ENCODE results near the gene DNAJC5.

Gene DNAJC5

DNA sequence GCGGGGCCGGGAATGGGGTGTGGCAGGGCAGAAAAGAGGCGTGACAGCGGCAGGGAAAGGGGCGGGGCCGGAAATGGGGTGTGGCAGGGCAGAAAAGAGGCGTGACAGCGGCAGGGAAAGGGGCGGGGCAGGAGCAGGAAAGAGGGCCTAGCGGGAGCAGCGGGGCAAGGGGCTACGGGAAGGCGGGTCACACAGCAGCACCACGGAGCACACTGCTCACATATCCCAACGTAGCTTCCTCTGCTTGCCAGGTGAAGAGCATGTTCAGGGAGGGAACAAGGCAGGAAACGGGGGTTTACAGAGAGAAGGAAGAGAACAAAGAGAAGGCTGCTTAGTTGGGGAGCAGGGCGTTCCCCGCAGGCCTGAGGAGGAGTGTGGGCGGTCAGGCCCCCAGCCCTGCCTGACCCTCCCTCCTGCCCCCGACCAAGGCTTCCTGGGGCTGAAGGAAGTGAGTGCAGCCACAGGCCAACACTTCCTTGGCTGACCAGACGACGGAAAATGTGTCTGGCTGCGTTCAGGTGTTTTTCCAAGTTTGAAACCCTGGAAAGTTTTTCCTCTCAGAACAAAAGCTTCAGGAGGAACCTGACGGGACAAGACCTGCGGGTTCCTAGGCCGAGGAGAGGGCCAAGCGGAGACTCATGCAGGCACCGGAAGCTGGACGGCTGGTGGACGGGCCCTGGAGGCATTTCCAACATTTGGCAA is 47.5 kb downstream of the DNAJC5 start:
- FAIRE-seq: no peak

DNA sequence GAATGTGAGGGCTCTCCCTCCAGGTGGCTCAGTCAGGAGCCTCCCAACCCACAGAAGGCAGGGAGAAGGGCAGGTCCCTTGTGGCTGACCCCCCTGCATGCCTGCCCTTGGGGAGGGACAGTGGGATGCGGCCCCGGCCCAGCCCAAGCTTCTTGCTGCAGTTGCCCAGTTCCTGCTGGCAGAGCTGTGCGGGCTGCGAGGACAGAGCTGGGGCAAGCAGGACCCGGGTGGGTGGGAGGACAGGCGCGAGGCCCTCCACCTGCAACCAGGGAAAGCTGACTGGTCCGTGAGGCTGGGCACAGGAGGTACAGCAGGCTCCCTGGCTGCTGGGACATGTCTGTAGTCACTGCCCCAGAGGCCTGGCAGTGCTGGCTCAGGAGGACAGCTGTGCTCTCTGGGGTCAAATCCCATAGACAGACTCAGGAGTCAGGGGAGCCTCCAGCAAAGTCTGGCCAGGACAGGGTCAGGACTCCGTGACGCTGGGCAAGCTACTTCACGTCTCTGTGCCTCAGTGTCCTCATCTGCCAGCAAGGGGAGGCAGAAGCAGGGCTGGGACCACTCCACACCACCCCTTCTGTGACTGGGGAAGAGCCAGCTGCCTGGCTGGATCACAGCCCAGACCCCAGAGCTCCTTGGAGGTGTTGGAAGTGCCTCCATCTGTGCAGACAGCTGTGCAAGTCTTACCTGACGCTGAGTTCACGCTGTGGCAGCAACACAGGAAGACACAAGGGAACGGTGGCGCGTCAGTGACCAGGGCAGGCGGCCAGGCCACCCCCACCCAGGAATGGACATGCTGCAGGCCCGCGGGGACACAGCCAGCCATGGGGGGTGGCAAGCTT is 48.3 kb downstream of the DNAJC5 start:
- FAIRE-seq: no peak

DNA sequence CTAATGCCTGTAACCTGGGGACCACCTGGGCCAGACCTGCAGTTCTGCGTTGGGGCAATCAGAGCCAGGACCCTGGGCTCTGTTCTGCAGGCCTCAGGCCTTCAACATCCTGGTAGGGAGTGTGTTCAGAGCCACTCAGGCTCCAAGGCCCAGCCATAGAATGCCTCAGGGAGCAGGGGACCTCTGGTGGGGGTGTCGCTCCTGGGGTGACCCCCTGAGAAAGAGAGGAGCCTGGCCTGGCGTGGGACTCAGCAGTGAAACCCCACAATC is 48.8 kb downstream of the DNAJC5 start:
- FAIRE-seq: no peak

DNA sequence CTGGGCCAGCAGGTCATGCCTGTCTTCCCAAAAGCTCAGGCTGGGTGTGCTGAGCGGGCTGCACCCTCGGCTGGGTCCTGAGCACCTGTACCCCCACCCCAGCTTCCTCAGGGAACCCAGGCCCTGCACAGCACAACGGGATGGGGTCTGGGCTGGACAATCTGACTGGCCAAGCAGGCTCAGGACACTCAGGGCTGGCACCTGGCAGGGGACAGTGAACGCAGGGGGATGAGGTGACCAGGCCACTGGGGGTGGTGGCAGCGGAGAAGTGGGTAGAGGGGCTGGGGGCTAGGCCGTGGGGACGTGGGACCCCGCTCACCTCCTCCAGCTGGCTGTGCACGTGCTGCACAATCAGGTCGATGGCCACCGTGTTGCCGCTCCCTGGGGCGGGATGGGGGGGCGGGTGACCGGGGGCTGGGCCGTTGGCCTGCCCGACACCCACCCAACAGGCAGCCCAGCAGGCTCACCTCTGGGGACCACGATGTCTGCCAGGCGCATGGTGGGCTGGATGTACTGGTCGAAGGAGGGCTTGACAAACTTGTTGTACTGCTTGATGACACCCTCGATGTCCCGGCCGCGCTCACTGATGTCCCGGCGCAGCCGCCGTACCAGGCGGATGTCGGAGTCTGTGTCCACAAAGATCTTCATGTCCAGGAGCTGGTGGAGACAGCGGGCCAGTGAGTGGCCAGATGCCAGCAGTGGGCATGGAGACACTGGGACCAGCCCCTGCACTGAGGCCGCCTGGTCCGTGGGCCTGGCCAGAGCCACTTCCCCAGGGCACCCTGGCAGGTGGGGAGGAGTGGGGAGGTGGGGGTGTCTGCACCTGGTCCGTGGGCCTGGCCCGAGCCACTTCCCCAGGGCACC is 49.4 kb downstream of the DNAJC5 start:
- no peak for FAIRE-seq

DNA sequence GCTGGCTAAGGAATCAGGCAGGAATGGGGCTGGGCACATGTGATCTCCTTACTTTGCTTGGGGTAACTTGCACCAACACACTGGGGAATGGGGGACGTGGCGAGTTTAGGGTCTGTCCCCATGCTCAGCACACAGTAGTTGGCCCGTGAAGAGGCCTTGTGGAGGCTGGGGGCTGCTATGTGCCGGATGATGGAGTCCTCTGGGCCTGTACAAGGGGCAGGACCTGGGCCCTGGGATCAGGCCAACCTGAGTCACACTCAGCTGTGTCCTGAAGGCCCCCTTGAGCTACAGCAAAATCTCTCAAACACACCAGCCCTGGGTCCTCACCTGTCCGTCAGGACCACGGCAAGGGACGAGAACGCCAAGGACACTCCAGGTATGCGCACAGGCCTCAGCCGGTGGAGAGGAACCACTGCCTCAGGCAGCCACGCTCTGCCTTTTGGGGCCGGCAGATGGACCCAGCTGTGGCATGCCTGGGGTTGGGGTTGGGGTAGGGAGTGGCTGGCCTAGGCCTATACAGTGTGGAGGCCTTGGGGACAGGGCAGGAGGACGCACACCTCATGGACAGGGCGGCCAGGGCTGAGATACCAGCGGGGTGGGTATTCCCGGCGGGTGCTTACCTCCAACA is 50.2 kb downstream of the DNAJC5 start:
- FAIRE-seq: no peak

DNA sequence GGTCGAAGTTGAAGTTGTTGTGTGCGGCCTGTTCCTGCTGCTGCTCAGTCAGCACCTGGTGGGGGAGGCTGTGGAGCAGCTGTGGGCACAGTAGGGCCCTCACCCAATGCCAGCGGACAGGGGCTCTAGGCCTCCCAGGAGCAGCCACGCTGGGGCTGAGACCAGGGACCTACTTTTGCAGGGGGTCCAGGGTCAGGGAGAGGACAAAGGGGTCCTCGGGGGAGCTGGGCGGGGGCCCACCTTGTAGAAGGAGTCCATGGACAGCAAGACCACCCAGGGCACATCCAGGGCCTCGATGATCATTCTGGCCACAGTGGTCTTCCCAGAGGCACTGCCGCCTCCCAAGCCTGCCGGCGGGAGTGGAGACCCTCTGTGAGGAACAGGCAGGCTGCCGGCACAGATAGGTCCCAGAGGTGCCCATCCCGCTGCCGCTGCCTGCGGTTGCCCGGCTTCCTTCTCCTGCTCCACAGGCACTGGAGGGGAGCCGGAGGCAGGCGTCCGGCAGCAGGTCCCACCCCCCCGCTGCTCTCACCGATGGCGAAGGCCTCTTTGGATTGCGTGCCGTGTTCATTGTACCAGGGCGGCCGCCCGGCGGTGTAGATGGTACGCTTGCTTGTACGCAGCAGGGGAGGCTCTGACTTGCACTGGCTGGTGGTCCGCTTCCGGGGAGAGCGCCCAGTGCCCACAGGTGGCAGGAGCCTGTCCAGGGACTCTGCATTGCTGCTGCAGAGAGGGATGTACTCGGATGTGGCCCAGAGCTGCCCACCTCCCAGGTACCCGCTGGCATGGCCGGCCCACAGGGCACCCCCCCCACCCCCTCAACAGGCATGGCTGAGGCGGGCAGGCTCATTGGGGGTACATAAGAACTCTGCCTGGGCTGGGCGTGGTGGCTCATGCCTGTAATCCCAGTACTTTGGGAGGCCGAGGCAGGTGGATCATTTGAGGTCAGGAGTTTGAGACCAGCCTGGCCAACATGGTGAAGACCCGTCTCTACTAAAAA is 51.3 kb downstream of the DNAJC5 start:
- no peak for FAIRE-seq

DNA sequence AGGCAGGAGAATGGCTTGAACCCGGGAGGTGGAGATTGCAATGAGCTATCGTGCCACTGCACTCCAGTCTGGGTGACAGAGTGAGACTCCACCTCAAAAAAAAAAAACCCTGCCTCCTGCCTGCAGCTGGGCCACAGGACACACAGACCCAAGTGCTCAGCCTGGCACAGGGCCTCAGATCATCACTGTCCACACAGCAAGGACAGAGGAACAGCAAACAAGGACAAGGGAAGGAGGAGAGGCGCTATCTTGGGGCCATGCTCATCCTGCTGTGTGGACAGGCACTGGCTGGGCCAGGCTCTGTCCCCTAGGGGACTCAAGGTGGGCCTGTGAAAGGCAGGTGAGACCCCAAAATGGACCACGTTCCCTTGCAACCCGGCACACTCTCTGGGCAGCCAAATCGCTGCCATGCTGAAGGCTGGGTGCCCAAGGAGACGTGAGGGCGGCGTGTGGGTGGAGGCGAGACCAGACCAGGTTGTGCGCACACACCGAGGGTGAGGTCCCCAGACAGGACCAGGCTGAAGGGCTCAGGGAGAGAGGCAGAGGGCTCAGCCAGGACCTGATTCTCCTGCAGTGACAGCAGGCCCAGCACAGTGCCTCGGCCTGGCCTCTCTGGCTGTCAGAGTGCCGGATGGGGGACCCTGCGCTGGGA is 52.2 kb downstream of the DNAJC5 start:
- FAIRE-seq: no peak

DNA sequence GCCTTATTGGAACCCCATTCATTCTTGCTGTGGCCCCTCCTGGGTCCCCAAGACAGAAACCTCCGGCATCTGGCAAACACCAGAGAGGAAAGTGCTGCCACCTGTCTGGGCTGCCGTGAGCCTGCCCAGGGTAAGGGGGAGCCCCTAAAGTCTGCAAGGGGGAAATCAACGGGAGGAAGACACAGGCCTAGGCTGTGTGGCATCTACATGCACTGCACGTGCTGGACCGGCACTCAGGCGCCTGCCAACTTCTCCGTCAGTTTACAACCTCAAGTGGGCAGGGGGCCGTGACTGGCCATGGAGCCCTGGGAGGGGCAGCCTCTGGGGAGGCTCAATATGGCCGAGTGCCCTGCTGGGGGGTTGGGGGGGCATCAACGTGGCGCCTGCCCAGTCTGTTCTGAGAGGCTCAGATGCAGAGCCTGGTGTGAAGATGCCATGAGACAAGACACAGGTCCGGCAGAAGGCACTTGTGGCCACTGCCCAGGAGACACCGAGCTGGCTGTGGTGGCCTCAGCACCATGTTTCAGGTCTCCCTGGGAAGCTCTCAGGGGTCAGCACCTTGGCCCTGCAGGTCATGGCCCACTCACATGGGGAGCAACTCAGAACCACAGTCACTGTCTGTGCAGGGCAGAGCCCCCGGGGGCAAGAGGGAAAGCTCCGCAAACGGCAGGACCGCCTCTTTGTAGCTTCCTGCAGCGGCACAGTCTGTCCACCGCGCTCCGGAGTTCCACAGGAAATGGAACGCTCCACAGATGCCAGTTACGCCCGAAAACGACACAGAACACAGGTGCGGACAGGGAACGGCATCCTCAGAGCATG is 52.9 kb downstream of the DNAJC5 start:
- no peak for FAIRE-seq

DNA sequence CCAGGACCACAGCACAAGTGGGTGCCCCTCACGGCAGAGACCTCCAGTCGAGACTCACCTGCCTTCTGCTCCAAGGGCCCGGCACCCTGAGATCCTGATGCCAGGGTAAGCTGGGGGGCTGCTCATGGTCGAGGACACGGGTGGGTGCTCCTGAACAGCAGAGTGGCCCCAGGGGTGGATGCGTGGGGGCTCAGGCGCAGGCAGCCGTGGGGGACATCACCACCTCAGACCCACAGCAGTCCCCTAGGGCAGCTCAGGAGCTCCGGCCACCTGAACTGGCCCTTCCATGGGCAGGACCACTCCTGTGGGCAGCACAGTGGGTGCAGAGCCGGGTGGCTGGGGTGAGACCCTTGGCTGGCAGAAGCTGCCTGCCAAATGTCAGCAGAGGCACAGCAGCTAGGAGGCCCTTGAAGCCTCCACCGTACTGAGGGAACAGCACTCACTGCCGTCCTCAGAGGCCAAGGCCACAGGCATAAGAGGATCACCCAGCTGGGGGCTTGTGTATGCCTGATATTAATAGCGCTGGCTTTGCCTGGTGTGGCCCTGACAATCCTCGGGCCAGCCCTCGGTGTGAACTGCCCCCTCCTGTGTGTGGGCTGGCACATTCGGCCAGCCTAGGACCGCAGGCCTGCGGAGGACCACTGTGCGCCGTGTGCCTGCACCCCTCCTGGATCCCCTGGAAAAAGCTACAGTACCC is 55.9 kb downstream of the DNAJC5 start:
- no peak for FAIRE-seq

DNA sequence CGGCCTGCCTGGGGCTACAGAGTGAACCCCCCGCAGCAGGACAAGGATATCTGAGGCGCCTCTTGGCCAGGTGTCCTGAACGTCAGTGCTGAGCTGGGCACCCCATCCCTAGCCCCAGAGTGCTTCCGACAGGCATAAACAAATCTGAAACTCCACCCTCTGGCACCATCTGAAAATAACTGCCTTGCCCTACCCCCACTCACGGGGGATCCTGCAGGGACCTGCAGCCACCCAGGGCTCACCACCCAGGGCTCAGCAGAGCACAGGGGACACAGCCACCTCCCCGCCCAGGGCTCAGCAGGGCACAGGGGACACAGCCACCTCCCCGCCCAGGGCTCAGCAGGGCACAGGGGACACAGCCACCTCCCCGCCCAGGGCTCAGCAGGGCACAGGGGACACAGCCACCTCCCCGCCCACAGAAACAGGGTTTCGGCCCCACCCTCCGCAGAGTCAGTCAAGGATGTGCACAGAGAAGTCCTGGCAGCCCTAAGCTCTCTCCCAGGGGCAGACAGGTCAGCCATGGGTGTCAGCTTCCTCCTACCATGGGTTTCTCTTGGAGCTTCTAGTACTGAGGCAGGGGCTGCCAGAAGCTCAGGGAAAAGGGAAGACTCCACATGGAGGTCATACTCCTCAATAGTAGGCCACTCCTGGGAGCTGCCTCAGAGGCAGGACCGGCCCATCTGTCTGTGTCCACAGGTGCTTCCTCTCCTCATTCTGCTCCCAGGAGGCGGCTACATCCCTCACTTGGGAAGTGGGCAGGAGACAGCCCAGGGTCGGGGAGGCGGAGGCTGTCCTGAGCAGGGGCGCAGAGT is 56.7 kb downstream of the DNAJC5 start:
- no peak for FAIRE-seq

DNA sequence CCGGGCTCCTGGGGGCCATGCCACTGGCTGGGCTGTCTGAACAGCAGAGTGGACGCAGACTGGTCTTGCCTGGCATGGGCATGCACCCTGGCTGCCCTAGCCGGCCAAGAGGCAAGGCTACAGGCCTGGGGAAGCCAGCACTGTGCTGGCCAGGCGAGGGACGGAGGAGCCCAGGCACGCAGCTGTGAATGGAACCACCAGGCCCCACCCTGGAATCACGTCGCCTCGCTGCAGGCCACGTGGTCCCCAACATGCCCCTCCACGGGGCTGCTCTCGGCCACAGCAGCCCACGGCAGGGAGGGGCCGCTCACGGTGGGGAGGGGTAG is 57.2 kb downstream of the DNAJC5 start:
- no peak for FAIRE-seq

DNA sequence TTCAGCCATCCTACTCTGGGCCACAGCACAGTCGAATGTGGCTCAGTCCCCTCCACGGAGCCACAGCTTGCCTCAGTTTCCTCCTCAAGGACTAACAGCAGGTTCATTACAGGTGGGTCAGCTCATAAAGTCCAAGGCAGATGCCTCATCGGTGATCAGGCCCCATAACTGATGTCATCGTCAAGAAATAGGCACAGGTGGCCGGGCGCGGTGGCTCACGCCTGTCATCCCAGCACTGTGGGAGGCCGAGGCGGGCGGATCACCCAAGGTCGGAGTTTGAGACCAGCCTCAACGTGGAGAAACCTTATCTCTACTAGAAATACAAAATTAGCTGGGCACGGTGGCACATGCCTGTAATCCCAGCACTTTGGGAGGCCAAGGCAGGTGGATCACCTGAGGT is 57.8 kb downstream of the DNAJC5 start:
- no peak for FAIRE-seq

DNA sequence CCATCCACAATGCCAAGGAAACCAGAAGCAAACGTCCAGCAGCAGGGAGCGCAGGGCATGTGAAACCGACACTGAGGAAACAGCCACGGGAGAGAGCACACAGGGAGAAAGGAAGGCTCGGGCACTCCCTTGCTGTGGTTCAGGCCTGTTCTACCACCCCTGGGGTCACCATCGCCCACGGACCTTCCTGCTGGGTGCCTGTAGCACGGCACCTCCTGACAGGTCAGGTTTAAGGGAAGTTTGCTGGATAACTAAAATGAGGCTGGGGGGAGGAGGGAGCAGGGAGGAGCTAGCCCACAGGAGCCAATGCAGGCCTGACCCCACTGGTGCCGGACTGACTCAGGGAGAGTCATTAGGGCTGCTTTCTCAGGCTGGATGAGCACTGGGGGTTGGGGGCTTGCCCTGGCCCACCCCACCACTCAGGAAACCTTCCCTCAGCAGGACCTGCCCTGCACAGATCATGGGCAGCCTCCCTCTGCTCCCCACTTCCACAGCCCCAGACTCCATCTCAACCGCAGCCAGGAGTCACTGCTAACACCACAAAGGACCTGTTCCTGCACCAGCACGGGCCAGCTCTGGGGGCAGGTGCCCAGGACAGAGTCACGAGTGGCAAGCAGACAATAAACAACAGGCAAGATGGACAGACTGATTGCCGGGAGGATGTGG is 59.0 kb downstream of the DNAJC5 start:
- no peak for FAIRE-seq

DNA sequence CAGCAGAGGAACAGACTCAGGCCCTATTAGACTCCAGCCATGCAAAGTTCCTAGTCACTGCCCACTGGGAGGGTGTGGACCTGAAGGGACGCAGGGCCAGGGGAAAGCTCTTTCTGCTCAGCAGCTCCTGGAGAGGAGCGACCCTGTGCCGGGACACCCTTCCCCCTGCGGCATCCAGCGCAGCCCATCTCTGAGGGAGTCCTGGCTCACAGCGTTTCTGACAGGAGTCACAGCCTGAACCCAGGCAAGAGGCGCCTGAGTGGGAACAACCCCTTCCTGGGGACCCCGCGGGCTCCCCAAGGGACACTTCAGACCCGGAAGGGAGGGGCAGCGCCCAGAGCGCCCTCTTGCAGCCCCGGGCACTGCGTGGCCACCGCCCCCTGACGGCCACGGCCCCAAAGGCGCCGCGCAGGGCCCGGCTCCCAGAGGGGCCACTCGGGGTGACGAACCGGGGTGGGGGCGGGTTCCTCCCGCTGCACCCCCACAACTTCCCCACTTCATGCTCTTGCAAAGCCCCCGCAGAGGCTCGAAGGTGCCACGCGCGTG is 60.4 kb downstream of the DNAJC5 start:
- FAIRE-seq: no peak

DNA sequence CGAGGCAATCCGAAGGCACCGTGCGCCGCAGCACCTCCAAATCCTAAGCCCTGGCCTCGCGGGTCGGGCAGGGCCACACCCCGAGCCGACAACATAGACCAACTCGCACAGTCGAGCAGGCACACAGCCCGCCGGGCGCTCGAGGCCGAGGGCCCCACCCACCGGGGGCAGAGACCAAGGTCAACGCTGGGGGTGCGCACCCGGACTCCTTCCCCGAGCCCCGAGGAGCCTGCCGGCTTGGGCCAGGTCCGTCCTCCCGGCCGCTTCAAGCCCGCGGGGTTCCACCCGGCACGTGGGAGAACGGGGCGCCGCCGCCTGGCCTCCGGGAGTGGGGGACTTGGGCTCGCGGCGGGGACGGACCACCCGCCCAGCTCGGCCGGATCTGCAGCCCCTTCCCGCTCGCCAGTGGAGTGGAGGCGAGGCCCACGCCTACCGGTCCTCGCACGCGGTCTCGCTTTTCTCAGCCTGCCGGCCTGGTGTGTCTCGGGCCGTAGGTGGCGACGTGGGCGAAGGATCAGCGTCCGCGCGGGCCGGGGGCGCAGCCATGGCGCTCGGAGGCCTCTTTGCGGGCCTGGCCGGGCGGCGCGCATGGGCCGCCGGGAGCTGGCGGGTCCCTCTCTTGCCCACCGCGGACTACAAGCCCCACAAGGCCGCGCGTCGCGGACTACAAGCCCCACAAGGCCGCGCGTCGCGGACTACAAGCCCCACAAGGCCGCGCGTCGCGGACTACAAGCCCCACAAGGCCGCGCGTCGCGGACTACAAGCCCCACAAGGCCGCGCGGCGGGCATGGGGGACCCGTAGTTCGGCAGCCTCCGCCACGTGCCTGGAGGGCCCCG is 61.1 kb downstream of the DNAJC5 start, which contains the start of gene UCKL1:
Gene UCKL1 (minus strand): TSS at position 590 of the 837 bp plus-strand sequence. CDS start 44 bp downstream, at position 546.
- FAIRE-seq: no peak

DNA sequence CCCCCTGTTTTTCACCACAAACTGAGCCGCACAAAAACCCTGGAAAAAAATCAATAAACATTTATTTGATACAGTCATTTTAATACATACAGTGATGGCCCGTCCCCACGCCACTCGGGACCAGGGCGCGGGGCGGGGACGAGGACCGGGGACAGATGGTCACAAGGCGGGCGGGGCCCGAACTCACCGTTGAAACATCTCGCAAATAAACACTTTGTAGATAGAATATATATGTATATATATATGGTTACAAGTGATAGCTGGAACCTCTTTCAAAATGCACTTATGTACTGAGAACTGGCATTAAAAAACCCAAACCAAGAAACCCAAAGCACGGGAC is 61.7 kb downstream of the DNAJC5 start:
- FAIRE-seq: no peak

DNA sequence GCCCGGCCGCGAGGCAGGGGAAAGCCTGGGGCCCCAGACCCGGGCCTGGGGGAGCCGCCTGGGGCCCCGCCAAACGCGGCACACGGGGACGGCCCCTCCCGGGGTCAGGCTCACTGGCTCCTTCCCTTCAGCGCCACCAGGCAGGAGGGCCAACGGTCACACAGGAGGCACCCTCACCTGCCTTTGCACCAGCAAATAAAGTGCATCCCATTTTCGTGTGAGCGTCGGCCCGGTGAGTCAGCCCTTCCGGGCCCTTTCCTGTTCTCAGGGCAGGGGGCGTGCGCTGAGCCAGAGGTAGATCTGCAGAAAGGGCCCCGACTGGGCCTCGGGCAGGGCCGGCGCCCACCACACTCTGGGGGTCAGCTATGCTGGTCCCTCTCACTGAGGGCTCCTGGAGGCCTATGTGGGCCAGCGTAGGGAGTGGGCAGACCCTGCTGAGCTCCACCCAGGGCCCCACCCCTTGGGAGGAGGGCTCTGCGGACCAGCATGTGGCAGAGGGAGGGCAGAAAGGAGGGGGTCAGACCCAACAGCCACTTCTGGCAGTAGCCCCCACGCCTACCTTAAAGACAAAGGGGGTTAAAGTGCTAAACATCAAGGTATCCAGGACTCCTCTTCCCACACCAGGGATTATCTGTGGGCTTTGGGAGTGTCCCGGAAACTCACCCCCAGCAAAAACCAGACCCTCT is 62.2 kb downstream of the DNAJC5 start:
- FAIRE-seq: no peak
